Activated CD8-positive, alpha-beta memory T cell treated with anti-CD3 and anti-CD28 coated beads, Interleukin-2, amount 50 U/mL, for 1 hour (primary cell): Measurements from ENCODE around the gene PRKN.

ENCODE experiments used
- DNase-seq: peaks from one replicate; pipeline ENCODE4 v3.0.0-alpha.2; 2020; ENCODE audit errors: extremely low read depth

PRKN gene

DNA sequence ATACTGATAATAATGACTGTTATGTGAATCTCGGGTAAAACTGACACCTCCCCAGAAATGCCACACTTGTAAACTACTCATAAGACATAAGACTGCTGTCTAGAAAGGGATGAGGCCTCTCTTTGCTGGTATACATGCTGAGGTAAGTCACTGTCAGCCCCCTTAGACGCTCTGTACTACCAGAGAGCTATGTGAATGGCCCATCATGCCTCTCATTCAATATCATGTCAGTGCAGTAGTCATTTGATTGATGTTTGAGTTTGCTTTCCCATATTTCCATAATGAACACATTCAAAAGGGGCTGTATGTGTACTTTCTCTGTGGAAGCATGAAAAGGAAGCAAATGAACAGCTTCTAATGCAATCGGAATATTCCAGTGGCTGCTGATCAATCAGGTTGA, 1334.3 kb downstream of the PRKN start:
- DNase-seq = no peak

DNA sequence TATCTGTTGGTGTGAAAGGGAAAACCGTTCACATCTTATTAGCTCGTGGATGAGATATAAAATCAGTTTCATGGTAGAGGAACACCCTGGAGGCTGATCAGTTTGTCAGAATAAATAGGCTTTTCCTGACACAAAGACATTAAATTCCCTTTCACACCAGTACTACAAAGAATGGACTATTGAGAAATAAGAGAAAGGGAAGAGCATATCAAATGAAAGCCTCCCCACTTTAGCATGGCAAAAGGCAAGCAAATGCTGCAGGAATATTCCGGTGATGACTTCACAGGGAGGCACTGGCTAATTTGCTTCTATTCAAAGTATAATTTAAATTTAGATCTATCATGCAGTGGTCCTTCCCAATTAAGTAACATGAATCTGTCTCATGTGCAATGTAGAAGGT, 1337.8 kb downstream of the PRKN start:
- no peak for DNase-seq

DNA sequence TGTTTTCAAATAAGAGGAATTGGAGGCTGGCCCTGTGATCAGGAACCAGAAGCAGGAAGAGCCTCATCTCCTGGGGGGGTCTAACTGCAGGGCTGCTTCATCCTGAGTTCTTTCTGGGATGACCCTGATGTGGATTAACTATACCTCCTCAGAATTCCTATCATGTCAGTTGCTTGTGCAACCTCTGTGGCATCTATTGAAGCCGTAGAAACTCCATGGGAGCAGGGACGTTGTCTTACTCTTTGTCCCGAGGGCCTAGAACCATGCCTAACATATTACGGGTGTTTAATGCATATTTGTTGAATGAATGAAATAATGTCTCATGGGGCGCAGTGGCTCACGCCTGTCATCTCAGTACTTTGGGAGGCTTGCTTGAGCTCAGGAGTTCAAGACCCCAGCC, 1343.6 kb downstream of the PRKN start:
- no peak for DNase-seq

DNA sequence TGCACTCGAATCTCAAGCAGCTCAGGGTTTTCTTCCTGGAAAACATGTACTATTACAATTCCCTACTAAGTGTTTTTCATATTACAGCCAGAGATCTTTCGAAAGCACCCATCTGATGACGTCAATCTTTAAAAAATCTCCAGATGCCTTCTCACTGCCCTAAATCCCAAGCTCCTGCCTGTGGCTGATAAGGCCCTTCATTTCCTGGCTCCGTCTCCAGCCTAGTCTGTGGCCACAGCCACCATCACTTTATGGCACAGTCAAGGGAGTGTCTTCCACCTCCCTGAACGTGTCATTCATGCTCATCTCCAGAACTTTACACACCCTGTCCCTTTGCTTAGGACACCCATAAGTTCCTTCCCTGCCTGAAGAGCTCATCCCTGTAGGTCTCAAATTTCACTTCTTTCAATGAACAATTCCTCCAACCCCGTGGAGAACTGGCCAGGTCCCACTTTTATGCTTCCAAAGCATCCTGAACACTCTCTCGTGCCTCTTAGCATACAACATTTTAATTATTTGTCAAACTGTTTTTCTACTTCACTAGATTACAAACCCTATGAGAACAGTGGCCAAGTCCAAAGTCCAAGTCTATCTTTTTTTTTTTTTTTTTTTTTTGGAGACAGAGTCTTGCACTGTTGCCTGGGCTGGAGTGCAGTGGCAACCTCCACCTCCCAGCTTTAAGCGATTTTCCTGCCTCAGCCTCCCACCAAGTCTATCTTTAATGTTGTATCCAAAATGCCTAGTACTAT, 1347.6 kb downstream of the PRKN start:
- DNase-seq = no peak

DNA sequence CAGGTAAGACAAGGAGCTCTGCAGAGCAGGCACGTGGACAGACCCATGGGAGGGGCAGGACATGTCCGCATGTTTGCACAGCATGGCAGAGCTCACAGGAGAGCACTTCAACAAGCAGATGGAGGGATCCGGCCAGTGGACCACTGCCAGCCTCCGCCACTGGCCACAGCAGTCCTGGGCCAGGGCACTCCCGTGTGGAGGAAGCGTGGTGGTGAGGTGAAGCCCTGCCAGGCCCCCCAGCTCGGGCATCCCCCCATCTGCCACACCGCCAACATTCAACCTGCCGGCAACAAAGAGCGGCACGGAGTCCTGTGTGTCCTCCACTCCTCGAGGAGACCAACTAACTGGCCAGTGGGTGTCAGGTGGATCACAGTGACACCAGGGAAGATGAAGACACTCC, 1349.5 kb downstream of the PRKN start:
- DNase-seq = no peak

DNA sequence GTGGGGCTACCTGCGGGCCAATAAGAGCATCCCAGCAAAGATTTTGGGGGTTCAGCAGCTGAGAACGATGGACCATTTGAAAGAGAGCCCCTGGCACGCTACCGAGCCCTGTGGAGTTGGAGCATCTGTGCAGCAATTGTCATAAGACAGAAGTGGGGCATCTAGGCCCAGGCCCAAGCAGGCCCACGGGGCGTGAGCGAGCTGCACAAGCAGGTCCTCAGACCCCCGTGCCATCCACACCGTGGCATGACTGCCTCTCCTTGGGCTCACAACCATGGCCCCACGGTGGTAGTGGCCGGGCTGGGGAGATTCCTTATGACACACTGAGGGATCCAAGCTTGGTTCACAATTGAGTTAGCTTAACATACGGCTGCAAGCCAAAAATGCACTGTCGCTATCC, 1350.5 kb downstream of the PRKN start:
- DNase-seq = no peak

DNA sequence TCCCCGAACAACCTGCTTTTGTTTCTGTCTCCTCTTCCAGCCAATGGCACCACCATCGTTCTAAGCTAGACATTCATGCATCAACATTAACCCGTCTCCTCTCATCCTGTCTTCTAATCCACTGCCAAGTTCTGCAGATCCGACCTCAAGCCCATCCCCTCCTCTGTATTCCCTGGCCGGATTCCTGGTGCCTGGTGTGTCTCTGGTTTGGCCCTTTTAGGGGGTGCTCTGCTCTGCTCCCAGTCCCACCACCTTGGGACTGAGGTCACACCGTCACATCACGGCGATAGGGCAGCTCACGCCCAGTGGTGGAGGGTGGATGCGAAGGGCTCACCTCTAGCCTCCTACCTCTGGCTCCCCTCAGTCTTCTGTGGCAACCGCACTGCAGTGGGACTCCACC, 1351.2 kb downstream of the PRKN start:
- no peak for DNase-seq

DNA sequence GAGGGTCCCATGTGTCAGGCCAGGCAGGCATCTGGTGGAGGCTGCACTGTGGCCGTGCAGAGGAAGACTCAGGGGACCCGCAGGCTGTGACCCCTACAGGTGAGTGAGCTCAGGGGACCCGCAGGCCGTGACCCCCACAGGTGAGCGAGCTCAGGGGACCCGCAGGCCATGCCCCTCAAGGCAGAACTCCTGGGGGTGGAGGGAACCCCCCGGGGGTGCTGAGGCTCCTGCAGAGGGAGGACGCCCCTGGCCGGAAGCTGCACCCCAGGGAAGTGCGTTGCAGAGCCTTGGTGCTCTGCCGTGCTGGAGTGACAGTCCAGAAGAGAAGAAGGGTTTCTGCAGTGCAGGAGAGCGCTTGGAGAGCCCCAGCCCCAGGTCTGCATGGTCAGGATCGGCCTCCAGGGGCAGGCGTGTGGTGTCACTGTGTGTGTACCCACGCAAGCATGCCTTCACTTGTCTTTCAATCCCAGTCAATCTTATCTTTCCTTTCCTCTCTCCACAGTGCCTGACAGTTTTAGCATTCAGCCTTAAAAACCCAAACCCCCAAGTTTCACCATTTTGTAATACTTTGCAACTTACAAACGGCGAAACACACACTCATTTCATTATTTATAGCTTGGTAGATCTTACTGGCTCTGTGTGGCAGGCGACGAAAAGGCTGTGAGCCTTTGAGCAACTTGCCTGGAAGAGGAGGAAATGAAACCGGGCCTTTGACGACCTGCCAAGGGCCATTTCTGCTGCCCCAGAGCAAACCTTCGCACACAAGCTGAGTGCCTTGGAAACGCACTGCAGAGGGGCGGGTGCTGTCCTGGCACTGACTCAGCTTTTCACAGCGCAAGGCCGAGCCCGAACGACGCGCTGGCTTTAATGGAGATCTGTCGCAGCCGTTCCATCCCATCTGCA, 1352.3 kb downstream of the PRKN start:
- DNase-seq = no peak

DNA sequence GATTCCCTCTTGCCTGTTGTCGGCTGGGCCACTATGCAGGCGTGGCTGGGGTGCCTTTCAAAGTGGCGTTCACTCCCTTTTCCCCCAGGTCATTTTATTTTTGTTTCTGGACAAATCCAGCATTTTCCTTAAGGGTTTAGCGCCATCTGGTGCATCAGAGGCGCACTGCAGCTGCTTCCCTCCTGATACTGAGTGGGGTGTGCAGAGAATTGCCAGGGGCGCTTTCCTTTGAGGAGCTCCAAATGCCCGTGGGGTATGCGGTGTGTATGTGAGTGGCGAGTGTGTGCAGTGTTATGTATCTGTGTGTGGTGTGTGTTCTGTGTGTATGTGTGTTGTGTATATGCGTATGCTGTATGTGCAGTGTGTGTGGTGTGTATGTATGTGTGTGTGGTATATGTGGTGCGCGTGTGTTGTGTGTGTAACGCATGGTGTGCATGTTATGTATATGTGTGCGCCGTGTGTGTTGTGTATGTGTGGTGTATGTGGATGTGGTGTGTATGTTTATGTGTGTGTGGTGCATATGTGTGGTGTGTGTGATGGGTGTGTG, 1353.6 kb downstream of the PRKN start:
- DNase-seq = no peak

DNA sequence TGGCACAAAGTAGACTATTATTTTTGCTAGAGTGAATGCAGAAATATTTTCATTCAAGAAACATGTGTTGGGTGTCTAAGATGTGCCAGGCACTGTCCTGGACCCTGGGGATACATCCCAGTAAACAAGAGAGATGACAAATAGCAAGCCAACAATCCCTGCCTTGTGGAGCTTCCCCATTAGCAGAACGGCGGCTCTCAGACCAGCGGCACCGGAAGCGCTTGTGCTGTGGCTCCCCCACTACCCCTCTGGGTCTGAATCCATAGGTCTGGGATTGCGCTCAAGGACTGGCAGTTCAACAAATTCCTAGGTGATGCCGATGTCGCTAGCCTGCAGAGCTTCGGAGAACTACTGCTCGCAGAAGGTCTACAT, 1355.2 kb downstream of the PRKN start:
- DNase-seq = no peak

DNA sequence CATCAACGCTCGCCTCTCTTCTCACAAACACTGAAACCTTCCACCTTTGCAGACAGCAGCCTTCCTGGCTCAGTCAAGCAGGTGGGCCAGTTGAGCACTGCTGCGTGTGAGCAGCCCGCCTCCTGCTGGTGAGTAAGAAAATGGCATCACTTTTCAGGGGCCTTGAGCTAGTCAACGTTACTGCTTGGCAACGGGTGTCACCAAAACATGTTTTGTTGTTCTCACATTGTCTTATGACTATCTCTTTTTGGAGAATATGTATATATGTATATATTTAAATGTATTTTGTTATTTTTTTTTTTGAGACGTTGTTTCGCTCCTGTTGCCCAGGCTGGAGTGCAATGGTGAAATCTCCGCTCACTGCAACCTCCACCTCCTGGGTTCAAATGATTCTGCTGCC, 1356.7 kb downstream of the PRKN start:
- peak; percentile 28 for DNase-seq

DNA sequence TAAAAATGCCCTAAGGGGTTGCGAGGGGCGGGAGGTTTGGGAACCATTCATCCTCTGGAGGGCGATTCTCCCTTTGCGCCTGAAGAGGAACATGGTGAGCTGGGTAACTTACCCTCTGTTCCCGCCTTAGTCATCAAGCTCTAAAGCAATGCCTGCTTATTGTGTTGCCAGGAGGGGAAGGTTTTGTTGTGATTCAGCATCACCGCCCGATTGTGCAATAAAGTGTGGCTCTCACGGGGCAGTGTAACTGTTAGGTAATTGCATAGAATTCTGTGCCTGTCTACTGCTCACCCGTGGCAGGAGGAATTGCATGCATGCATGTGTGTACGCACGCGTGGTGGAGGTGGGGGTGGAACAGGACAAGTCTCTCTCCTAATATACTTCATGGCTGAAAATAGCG, 1358.2 kb downstream of the PRKN start:
- no peak for DNase-seq

DNA sequence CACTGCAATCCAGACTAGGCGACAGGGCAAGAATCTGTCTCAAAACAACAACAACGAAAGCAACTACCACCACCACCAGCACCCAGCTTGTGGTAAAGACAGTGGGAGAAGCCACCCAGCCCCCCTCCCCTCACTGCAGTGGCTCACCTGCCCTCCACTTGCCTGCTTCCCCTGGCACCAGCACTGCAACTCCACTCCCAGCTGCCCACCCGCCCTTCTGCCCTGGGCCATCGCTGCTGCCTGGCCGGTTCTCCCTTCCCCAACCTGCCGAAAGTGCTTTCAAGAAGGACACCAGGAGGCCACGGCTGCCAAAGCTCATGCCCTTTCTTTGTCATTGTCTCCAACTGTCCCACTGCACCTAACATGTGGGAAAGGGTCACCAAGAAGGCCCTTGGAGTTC, 1359.1 kb downstream of the PRKN start:
- no peak for DNase-seq

DNA sequence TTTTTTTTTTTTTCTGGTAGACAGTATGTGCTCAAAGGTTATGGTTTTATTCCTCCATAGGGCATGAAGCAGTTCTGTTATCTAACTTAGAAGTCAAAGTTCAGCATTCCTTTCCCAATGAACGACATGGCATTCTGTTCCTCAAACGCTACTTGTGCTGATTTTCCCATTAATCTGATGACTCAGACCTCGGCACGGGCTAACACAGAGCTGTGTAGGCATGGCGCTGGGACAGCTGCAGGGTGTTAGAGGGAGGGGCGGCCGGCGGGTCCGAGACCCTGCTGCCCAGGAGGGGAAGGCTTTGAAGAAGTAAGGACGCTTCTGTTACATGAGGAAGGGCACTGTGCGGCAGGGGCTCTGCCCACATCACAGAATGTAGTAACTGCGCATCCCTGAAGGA, 1360.1 kb downstream of the PRKN start:
- no peak for DNase-seq

DNA sequence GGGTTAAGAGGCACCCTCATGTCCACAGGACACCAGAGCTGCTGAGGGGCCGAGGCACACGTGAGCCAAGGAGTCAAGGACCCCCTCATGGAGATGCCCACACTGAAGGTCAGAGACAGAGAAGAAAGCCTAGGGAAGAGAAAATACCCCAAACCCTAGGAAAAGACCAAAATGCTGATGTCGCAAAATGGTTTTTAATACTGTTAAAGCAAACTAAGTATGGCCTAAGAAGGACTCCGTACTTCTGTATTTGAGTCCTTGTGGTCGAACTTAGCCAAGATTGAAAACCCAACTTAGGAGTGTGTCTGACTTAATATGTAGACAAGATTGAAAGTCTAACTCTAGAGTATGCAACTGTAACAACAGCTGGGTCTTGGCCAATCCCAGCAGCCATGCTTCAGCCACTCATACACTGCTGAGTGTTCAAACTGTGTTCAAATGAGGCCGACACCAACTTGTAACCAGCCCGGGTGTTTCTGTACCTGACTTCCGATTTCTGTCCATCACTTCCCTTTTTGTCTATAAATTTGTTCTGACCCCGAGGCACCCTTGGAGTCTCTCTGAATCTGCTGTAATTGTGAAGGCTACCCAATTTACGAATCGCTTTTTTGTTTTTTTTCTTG, 1361.2 kb downstream of the PRKN start:
- DNase-seq = no peak

DNA sequence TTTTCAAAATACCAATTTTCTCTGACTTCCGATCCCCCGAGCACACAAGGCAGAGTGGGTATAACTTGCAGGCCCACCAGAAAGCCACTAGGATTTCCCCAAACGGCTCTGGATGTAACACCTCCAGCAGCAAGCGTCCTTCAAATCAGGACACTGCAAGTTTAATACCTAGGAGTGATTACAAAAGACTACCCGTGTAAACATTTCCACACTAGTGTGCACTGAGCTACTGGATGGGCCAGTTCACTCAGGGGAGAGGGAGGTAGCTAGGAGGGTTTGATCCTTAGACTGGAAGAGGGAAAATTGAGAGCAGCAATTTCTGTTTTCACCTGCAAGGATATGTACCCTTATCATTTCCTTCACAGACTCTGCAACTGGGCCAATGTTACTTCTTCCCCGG, 1361.9 kb downstream of the PRKN start:
- no peak for DNase-seq

DNA sequence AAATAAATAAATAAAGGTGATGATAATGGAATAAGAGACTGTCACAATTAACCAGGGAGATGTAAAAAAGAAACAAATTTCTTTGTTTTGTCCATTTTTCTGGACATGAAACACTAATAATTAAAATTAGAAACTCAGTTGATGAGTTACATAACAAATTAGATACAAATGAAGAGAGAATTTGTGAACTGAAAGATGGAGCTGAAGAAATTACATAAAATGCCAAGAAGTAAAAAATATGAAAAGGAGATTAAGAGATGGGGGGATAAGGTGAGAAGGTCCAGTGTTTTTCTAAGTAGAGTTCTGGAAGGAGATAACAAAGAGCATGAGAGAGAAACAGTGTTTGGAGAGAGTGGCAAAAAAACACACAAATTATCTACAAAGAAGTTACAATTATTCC, 1364.3 kb downstream of the PRKN start:
- no peak for DNase-seq

DNA sequence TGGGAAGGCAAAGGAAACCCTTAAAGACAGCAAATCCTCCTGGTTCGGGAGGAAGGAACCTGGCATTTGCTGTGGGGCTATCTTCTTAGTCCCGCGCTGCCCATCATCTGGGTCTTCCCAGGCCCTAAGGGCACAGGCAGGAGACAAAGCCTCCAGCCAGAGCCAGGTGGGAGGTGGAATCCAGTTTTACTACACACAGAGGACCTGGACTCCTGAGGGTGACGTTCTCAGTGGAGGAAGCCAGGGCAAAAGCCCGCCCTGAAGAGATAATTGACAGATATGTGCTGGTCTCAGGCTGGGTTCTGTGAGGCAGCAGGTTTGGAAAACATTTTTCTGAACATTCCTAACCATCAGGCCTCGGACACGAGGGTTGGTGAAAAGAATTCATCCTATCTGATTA, 1365.3 kb downstream of the PRKN start:
- no peak for DNase-seq

DNA sequence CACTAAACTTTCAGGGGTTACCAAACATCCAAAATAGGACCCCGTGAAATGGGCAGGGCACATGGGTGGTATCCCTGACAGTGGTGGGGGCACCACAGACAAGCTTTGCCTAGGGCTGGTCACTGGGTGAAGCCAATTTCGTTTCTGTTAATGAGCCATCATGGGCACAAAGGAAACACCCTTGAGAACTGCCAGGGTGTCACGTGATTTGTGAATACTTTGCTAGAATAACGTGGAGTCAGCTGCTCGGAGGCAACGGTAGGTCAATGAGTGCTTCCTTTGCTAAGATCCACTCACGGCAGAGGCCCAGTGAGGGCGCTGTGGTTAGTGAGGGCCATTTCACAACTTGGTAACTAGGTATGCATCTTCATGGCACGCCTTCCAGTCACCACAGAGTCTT, 1366.0 kb downstream of the PRKN start:
- no peak for DNase-seq

DNA sequence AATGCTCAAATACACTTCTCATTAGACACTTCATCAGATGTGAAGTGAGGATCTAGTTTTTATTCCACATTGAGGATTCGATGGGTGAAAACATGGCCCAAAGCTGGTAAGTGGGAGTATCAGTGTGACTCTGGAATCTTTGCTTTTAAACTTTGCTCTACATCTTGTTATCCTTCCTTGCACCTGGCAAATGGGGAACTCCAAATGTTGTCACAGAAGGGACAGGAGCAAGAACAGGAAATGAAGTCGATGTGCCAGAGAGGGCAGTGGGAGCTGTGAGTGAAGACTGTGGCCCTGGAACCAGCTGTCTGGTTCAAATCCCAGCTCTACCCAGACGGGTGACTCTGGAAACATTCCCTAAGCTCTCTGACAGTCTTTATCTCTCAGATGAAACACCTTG, 1367.0 kb downstream of the PRKN start:
- no peak for DNase-seq

DNA sequence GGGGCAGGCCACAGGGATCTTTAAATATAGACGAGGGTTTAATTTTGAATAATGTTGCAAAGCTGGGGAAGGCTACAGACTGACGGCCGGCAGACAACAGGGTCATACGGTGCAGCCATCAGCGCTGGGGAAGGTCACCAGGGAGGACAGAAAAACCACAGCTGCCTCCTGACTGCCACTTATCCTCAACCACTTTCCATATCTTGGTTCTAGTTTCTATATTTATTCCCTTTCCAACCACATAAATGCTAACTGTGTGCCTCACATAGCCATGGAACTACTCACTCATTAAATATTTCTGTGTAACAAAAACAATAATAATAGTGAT, 1368.0 kb downstream of the PRKN start:
- no peak for DNase-seq

DNA sequence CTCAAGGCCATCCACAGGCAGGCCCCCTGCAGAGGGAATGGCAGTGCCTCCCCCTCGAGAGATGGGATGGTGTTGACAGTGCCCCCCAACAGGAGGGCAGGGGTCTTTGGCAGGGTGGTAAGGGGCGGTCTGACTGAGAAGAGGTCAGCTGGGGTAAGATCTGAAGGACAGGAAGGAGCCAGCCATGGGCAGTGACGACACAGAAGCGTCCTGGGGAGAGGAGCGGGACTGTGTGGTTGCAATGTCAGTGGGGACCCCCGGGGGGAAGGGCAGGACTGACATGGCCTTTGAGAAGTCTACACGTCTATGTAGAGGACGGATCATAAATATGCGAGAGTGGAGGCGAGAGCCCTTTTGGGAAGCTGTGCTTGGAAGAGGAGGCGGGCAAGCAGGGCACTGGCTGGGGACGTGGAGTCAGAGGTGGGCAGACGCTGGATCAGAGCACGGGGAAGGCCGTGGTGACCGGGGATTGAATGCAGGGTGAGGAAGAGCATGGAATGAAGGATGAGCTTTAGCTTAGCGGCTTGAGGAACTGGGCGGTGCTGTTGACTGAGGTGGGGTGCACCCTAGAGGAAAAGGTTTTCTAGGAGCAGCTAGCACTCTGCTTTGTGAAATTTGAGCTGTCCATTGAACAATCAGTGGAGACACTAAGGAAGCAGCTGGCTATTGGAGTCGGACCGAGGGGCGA, 1371.3 kb downstream of the PRKN start:
- DNase-seq = no peak
